Neural progenitor cell (in vitro differentiated cells): ENCODE measurements around the gene SAP30.

Source experiments
- EZH2 ChIP-seq: fragments of 200-600 bp; sonication (generic); IDR thresholded peaks from 2 replicates; pipeline ENCODE4 v1.6.1; 2017; ENCODE audit warnings: antibody characterized with exemption, mild to moderate bottlenecking, moderate library complexity
- EZH2phosphoT487 ChIP-seq: fragments of 200-600 bp; sonication (generic); IDR thresholded peaks from 2 replicates; pipeline ENCODE4 v1.6.1; 2017; ENCODE audit warnings: antibody characterized with exemption
- TF ChIP-seq, protein P1 (sequence below): fragments of 200-600 bp; sonication (generic); IDR thresholded peaks from 2 replicates; pipeline ENCODE4 v1.5.1; 2017; ENCODE audit warnings: antibody characterized with exemption, mild to moderate bottlenecking

DNA sequence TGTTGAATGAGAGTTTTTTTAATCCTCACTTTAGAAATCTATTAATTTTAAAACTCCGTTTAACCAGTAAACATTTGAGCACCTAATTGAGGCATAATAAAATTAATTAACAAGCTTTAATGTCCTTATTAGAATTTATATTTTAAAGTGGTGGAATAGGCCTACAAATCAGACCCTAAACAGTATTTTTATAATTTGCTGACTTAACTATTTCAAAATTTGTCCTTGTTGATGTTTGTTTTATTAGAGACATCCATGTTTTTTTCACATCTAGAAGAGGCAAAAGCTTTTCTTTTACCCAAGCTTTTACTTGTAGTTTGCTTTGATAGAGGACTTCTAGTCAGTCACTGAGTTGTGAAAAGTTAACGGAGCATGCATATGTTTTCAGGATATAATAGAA lies 3.8 kb downstream of the SAP30 start:
- TF ChIP-seq, protein P1, sequence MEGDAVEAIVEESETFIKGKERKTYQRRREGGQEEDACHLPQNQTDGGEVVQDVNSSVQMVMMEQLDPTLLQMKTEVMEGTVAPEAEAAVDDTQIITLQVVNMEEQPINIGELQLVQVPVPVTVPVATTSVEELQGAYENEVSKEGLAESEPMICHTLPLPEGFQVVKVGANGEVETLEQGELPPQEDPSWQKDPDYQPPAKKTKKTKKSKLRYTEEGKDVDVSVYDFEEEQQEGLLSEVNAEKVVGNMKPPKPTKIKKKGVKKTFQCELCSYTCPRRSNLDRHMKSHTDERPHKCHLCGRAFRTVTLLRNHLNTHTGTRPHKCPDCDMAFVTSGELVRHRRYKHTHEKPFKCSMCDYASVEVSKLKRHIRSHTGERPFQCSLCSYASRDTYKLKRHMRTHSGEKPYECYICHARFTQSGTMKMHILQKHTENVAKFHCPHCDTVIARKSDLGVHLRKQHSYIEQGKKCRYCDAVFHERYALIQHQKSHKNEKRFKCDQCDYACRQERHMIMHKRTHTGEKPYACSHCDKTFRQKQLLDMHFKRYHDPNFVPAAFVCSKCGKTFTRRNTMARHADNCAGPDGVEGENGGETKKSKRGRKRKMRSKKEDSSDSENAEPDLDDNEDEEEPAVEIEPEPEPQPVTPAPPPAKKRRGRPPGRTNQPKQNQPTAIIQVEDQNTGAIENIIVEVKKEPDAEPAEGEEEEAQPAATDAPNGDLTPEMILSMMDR, result no peak
- TF ChIP-seq EZH2phosphoT487 (no peak), EZH2 (no peak)
